H1 (cell line): ENCODE results near the gene CYP1A1. TPM values are rescaled to one million over a fixed set of nuclear protein-coding genes. Genes with fewer than 3 reads are reported as not detected.

Experiments used
- CTCF ChIA-PET: fragments of 300-600 bp; sonication (Branson Sonifier 250); formaldehyde crosslinking; loops from one replicate; lab custom pipeline; 2021; ENCODE audit not compliant: partially characterized antibody; lab: Charles Lee
- POLR2A ChIA-PET: fragments of 300-600 bp; sonication (Branson Sonifier 250); formaldehyde crosslinking; loops from one replicate; lab custom pipeline; 2021; ENCODE audit warnings: inconsistent platforms; ENCODE audit not compliant: partially characterized antibody; lab: Charles Lee
- DNase-seq, 2 experiments: peaks; one replicate each; pipeline versions ENCODE4 v3.0.0 to v3.0.0-alpha.2; 2010 to 2022; ENCODE audit warnings: low spot score in 2 of 2, low read depth in 1 of 2, mixed read lengths in 1 of 2
- FAIRE-seq: peaks from 2 replicates; lab custom pipeline; 2011; peaks lifted over from hg19 to GRCh38; lab: Jason Lieb, UNC
- H2AFZ ChIP-seq: 2 replicates; pipeline ENCODE4 v1.8.1; 2012; ENCODE audit warnings: low read length, inconsistent platforms
- H2AK5ac ChIP-seq: 2 replicates; pipeline ENCODE4 v1.6.1; 2013; ENCODE audit warnings: low read depth, low read length
- H2BK120ac ChIP-seq: replicated peaks from 2 replicates; pipeline ENCODE3; 2013; ENCODE audit warnings: low read depth, low read length, inconsistent platforms
- H2BK12ac ChIP-seq: 2 replicates; pipeline ENCODE4 v1.6.1; 2013; ENCODE audit warnings: low read depth, low read length
- H2BK15ac ChIP-seq: 2 replicates; pipeline ENCODE4 v1.6.1; 2013; ENCODE audit warnings: low read length
- H2BK20ac ChIP-seq: 2 replicates; pipeline ENCODE4 v1.6.1; 2013; ENCODE audit warnings: low read length
- H2BK5ac ChIP-seq: 2 replicates; pipeline ENCODE4 v1.6.1; 2013; ENCODE audit warnings: low read depth, low read length
- H3K14ac ChIP-seq: 2 replicates; pipeline ENCODE4 v1.6.1; 2013; ENCODE audit warnings: inconsistent platforms; ENCODE audit not compliant: insufficient read length
- H3K18ac ChIP-seq: 2 replicates; pipeline ENCODE4 v1.6.1; 2013; ENCODE audit warnings: low read length; ENCODE audit errors: extremely low read depth
- H3K23ac ChIP-seq: 2 replicates; pipeline ENCODE4 v1.6.1; 2013; ENCODE audit warnings: inconsistent platforms; ENCODE audit not compliant: insufficient read length
- H3K23me2 ChIP-seq: 2 replicates; pipeline ENCODE4 v1.6.1; 2013; ENCODE audit warnings: low read depth, low read length
- H3K27ac ChIP-seq: 2 replicates; pipeline ENCODE4 v1.6.1; 2011; ENCODE audit warnings: low read depth, low read length, inconsistent platforms
- H3K27me3 ChIP-seq, 4 experiments: replicated peaks in 1 of 4; 1 replicate in 1 of 4; 2 replicates in 3 of 4; pipeline versions ENCODE4 v1.6.1 to v1.8.1; 2011 to 2013; ENCODE audit warnings: low read length in 3 of 4, mild to moderate bottlenecking in 3 of 4, inconsistent platforms in 2 of 4, mixed read lengths in 2 of 4, moderate library complexity in 1 of 4; ENCODE audit not compliant: control insufficient read depth in 3 of 4, insufficient read depth in 3 of 4; ENCODE audit errors: extremely low read depth in 1 of 4
- H3K36me3 ChIP-seq, 4 experiments: 2 replicates each; pipeline versions ENCODE4 v1.6.1 to v1.8.1; 2011 to 2013; ENCODE audit warnings: mild to moderate bottlenecking in 4 of 4, low read length in 3 of 4, moderate library complexity in 2 of 4, control low read depth in 1 of 4, inconsistent platforms in 1 of 4; ENCODE audit not compliant: insufficient read depth in 4 of 4, control insufficient read depth in 2 of 4
- H3K4ac ChIP-seq: replicated peaks from 2 replicates; pipeline ENCODE3; 2013; ENCODE audit warnings: low read length, low read depth, mixed read lengths, inconsistent platforms; ENCODE audit not compliant: insufficient read length
- H3K4me1 ChIP-seq, 4 experiments: replicated peaks in 1 of 4; 1 replicate in 1 of 4; 2 replicates in 3 of 4; pipeline versions ENCODE4 v1.6.1 to v1.8.1; 2011 to 2013; ENCODE audit warnings: low read length in 3 of 4, inconsistent platforms in 2 of 4, mixed read lengths in 1 of 4; ENCODE audit not compliant: insufficient read depth in 4 of 4, control insufficient read depth in 3 of 4
- H3K4me2 ChIP-seq, 2 experiments: 2 replicates each; pipeline versions ENCODE4 v1.6.1 to v1.8.1; 2011 to 2013; ENCODE audit warnings: low read depth in 2 of 2, low read length in 2 of 2, control low read depth in 1 of 2, inconsistent platforms in 1 of 2, mild to moderate bottlenecking in 1 of 2; ENCODE audit not compliant: insufficient read depth in 1 of 2
- H3K4me3 ChIP-seq, 4 experiments: fragments of 200-600, 300-600 bp in 1 of 4; sonication (generic), shearing (Covaris generic), sonication (Bioruptor Twin) in 1 of 4; 2 replicates each; pipeline versions ENCODE4 v1.5.1 to v1.8.1; 2011 to 2016; ENCODE audit warnings: low read length in 4 of 4, low read depth in 3 of 4, control low read depth in 2 of 4, inconsistent platforms in 2 of 4, mild to moderate bottlenecking in 2 of 4, mixed read lengths in 1 of 4, moderate library complexity in 1 of 4; ENCODE audit not compliant: insufficient read depth in 2 of 4; ENCODE audit errors: extremely low read depth in 1 of 4
- H3K56ac ChIP-seq: replicated peaks from 2 replicates; pipeline ENCODE3; 2013; ENCODE audit warnings: low read depth, mild to moderate bottlenecking, mixed read lengths, low read length, inconsistent platforms; ENCODE audit not compliant: insufficient read length
- H3K79me1 ChIP-seq: 2 replicates; pipeline ENCODE4 v1.6.1; 2013; ENCODE audit warnings: low read depth, low read length, control low read depth
- H3K79me2 ChIP-seq, 2 experiments: 2 replicates each; pipeline versions ENCODE4 v1.6.1 to v1.8.1; 2012 to 2013; ENCODE audit warnings: low read length in 2 of 2, mild to moderate bottlenecking in 2 of 2, inconsistent platforms in 1 of 2; ENCODE audit not compliant: insufficient read depth in 2 of 2, control insufficient read depth in 1 of 2
- H3K9ac ChIP-seq, 4 experiments: replicated peaks in 1 of 4; 1 replicate in 1 of 4; 2 replicates in 3 of 4; pipeline versions ENCODE4 v1.6.1 to v1.8.1; 2011 to 2013; ENCODE audit warnings: low read depth in 3 of 4, low read length in 3 of 4, control low read depth in 2 of 4, mild to moderate bottlenecking in 2 of 4, moderate library complexity in 2 of 4, inconsistent platforms in 1 of 4; ENCODE audit errors: extremely low read depth in 1 of 4
- H3K9me3 ChIP-seq, 2 experiments: 2 replicates each; pipeline versions ENCODE4 v1.6.1 to v1.8.1; 2012 to 2013; ENCODE audit warnings: mild to moderate bottlenecking in 2 of 2, moderate library complexity in 2 of 2, control low read depth in 1 of 2, inconsistent platforms in 1 of 2, low read depth in 1 of 2, low read length in 1 of 2, mixed read lengths in 1 of 2; ENCODE audit not compliant: insufficient read depth in 2 of 2
- H4K20me1 ChIP-seq, 2 experiments: replicated peaks in 1 of 2; 2 replicates each; pipeline versions ENCODE3 to v1.8.1; 2011 to 2013; ENCODE audit warnings: inconsistent platforms in 2 of 2, low read length in 2 of 2, mild to moderate bottlenecking in 1 of 2; ENCODE audit not compliant: insufficient read depth in 2 of 2, control insufficient read depth in 1 of 2
- H4K5ac ChIP-seq: 2 replicates; pipeline ENCODE4 v1.6.1; 2013; ENCODE audit warnings: low read length, low read depth, mixed read lengths, inconsistent platforms; ENCODE audit not compliant: insufficient read length
- H4K8ac ChIP-seq: 2 replicates; pipeline ENCODE4 v1.8.0; 2013; ENCODE audit warnings: mild to moderate bottlenecking, moderate library complexity, low read length, inconsistent platforms; ENCODE audit not compliant: insufficient read depth; ENCODE audit errors: extremely low read depth
- H4K91ac ChIP-seq: replicated peaks from 2 replicates; pipeline ENCODE3; 2013; ENCODE audit warnings: low read length, mixed read lengths, inconsistent platforms; ENCODE audit not compliant: insufficient read length
- ASH2L ChIP-seq: fragments of 200-600, 300-600 bp; sonication (generic); IDR thresholded peaks from one replicate; pipeline ENCODE4 v1.7.1; 2017; ENCODE audit warnings: low read length
- CTBP2 ChIP-seq: IDR thresholded peaks from 2 replicates; pipeline ENCODE4 v1.7.0; 2011; ENCODE audit warnings: borderline replicate concordance, mild to moderate bottlenecking, moderate library complexity, mixed read lengths, low read length; ENCODE audit not compliant: insufficient read depth, insufficient read length
- RBBP5 ChIP-seq: IDR thresholded peaks from 2 replicates; pipeline ENCODE4 v1.7.1; 2012; ENCODE audit warnings: low read depth, mild to moderate bottlenecking, inconsistent platforms, low read length, moderate library complexity, borderline replicate concordance
- SAP30 ChIP-seq: fragments of 300-600 bp; sonication (generic); IDR thresholded peaks from 2 replicates; pipeline ENCODE4 v1.7.1; 2012; ENCODE audit warnings: low read length, moderate library complexity, mild to moderate bottlenecking, inconsistent platforms; ENCODE audit not compliant: insufficient read depth, insufficient replicate concordance
- WGBS, 2 experiments: shearing (Covaris generic) in 1 of 2; methylation state at CpG; one replicate each; pipeline versions ENCODE4 v1.1.6 to v1.1.7; 2013 to 2015; ENCODE audit warnings: low lambda C conversion rate in 2 of 2, mixed read lengths in 2 of 2, inconsistent platforms in 1 of 2, low coverage in 1 of 2, missing lambda C conversion rate in 1 of 2; ENCODE audit not compliant: insufficient replicate concordance in 2 of 2, insufficient coverage in 1 of 2, insufficient read length in 1 of 2; ENCODE audit errors: extremely low coverage in 1 of 2, missing lambda C conversion rate in 1 of 2; 5-methylcytosine and 5-hydroxymethylcytosine counted together
- polyA plus RNA-seq, 7 experiments: library from polyadenylated mRNA; depleted of rRNA in 3 of 7; stranded (reverse) in 5 of 7; unstranded in 2 of 7; fragments of >200 nt in 5 of 7; fragments of 200-250 nt in 2 of 7; gene quantifications; 1 replicate in 5 of 7; 2 replicates in 1 of 7; 4 replicates in 1 of 7; pipeline versions ENCODE4 v1.2.1 to v1.2.3, GENCODE V29; 2011 to 2013; ENCODE audit warnings: missing spikeins in 2 of 7, mixed read lengths in 2 of 7
- total RNA-seq: library from RNA; stranded (reverse); fragmentation: NEBNext Ultra II Directional; extraction: Animal tissue kit (Norgen Biotek cat#: 25700); gene quantifications from 2 replicates; pipeline ENCODE4 v1.2.1, GENCODE V29; 2021

CYP1A1 gene
- total and polyA plus RNA-seq, 2 of the 8 experiments (the other 6 are each of a cell fraction or from before 2014, with no cell fraction given): 0.32 to 0.35 TPM

- peak overlapping the region; percentile 49 for H4K91ac ChIP-seq
- peaks cover 0 to 1% of the 10 kb centered on the region in 2 experiments for H4K20me1 ChIP-seq
- CTCF ChIA-PET: interaction anchor here (0.8 to 2.1 kb wide), 7 partner anchors 10 to 83 kb away, joined by 3 to 9 read pairs (median 4); partner anchors contain the start of gene CYP1A1
- H3K27ac ChIP-seq: peak overlapping the region; percentile 76; the same call in 1 of the 2 replicates
- H4K5ac ChIP-seq: no peak overlapping the region
- no peak overlapping the region for H3K56ac ChIP-seq
- peak overlapping the region; percentile 73 for H2BK5ac ChIP-seq
- no peak overlapping the region for H3K23ac ChIP-seq
- H3K4me3 ChIP-seq: peak overlapping the region; percentile 82 to 97 (median 92)
- peaks cover 0 to 5% (median 3%) of the 10 kb centered on the region in 4 experiments; a peak in 4 of 7 replicates for H3K4me1 ChIP-seq
- no peak for DNase-seq
- FAIRE-seq: no peak
- H3K79me2 ChIP-seq: peaks cover 21 to 41% of the 10 kb centered on the region in 2 experiments
- H3K23me2 ChIP-seq: peaks cover 5% of the 10 kb centered on the region
- 6% methylated on average over 10 of the region's 10 CpGs; no CpG with 5 or more reads in 1 of the 2 experiments for WGBS, 2 experiments
- H3K9me3 ChIP-seq: no peaks in the 10 kb centered on the region
- H2BK120ac ChIP-seq: no peak overlapping the region
- no peak overlapping the region for H3K18ac ChIP-seq
- TF ChIP-seq ASH2L (peak; percentile 62), CTBP2 (no peak), RBBP5 (no peak; the same call in 1 of the 2 replicates), SAP30 (peak; percentile 16)
- TF ChIP-seq, all 59 proteins: peak for 2
- no peaks in the 10 kb centered on the region for H3K36me3 ChIP-seq
- peak overlapping the region; percentile 93 for H2AFZ ChIP-seq
- no peak overlapping the region for H2BK15ac ChIP-seq
- H3K14ac ChIP-seq: no peak overlapping the region
- H2AK5ac ChIP-seq: no peak overlapping the region
- no peaks in the 10 kb centered on the region; a peak in 3 of 7 replicates for H3K27me3 ChIP-seq
- H3K4ac ChIP-seq: no peak overlapping the region
- peak overlapping the region; percentile 39 to 90 (median 70) for H3K9ac ChIP-seq
- no peak overlapping the region for H2BK12ac ChIP-seq
- H2BK20ac ChIP-seq: no peak overlapping the region
- peak overlapping the region; percentile 99; the same call in 1 of the 2 replicates for H4K8ac ChIP-seq
- H3K4me2 ChIP-seq: peak overlapping the region; percentile 59 to 95
- H3K79me1 ChIP-seq: peaks cover 2% of the 10 kb centered on the region; the same call in 1 of the 2 replicates
- POLR2A ChIA-PET: interaction anchor here (0.7 to 3.1 kb wide), 8 partner anchors 13 to 64 kb away, joined by 3 to 12 read pairs (median 6); partner anchors contain the start of gene CYP1A1
These were observed 29.0 kb downstream of the CYP1A1 start for GRCh38 chr15:74696398-74696729.
